ENCODE measurements around the gene RFX8. TPM values are rescaled to one million over a fixed set of nuclear protein-coding genes. Genes with fewer than 3 reads are reported as not detected.
"Not testable (repeated sequence)": the region's sequence is repeated elsewhere in the genome, so short reads cannot be mapped to it uniquely, and the experiment has no call there.

RFX8 gene
- total RNA-seq, 1 experiment from 2014 or later = not detected

DNA sequence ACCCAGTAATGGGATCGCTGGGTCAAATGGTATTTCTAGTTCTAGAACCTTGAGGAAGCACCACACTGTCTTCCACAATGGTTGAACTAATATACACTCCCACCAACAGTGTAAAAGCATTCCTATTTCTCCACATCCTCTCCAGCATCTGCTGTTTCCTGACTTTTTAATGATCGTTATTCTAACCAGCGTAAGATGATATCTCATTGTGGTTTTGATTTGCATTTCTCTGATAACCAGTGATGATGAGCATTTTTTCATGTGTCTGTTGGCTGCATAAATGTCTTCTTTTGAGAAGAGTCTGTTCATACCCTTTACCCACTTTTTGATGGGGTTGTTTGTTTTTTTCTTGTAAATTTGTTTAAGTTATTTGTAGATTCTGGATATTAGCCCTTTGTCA lies 20.5 kb downstream of the RFX8 start:
- DNase-seq (ENCODE audit: low spot score); in situ Hi-C loops (cut with HindIII; ENCODE audit: low sequenced_read_pairs): not testable (repeated sequence)

DNA sequence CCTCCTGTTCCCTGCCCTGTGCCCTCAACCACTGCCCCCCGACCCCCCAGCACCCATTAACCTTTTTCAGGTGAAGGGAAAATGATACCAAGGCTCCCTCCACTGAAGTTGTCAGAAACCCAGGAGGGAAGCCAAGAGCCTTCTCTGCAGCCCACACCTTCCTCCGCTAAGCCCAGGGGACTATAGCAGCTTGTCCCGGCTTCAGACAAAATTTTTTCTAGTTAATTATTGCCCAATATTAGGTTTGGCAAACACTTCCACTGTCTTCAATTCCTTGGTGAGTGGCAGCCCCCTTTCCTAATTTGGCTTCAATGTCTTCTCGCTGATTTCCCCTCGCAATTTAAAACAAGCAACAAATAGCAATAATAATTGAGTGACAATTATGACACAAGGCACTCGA lies 23.9 kb downstream of the RFX8 start:
- no peak for DNase-seq (ENCODE audit: low spot score)
- in situ Hi-C loops (cut with HindIII; ENCODE audit: low sequenced_read_pairs) = no loop called here

DNA sequence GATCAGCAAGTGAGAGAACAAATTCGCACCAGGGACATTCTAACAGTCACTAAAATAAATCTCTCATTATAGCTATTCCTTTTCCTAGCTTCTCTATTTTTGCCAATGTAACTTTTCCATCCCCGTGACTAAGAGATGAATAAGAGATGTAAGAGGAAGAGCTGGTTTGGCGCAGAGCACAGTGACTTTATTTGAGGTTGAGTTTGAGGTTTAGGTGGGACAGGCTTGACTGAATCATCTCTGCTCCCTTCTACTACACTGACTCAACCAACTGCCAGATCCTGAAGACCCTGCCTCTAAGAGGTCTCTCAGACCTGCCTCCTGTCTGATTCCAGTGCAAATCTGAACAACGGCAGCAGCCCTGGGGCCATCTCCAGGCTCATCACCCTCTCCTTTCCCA lies 28.0 kb downstream of the RFX8 start:
- no peak for DNase-seq (ENCODE audit: low spot score)
- in situ Hi-C loops (cut with HindIII; ENCODE audit: low sequenced_read_pairs) = no loop called here

DNA sequence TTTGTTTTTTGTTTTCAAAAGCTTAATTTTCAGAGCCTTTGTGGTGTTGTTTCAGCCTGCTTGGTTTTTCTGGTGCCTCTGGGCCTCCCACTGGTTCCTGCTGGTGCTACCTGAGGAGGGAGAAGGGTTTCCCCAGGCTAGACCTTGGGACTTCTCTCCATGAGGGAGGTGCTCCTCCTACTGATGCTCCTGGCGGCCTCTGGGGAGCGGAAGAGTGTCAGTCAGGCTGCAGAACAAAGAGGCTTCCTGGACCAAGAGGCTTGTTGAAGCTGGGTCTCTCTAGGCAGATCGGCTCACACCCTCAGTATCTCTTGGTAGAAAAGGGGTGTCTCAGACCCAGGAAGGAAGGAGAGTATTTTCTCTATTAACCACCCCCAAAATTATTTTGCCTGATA lies 32.2 kb downstream of the RFX8 start:
- no peak for DNase-seq (ENCODE audit: low spot score)
- in situ Hi-C loops (cut with HindIII; ENCODE audit: low sequenced_read_pairs) = no loop called here

DNA sequence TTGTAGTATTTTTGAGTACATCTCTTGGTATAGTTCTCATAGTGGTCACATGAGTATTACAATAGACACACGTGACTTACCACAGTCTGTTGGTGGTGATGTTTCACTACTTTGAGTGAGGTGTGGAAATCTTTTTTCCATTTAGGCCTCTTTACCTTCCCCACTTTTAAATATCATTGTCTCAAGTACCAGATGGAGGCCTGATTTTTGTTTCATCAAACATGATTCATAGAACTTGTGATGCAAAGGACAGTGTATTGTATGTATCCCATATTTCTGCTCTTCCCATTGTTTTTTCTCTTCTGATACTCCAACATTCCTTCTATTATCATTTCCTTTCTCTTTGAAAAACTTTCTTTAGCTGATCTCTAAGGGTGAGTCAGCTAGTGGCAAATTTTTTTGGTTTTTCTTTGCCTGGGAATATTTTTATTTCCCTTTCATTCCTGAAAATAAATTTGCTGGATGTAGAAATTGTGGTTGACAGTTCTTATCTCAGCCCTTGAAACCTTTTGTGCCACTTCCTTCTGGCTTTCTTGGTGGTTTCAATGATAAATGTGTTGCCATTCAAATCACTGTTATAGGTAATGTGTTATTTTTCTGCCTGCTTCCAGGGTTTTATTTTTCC lies 32.8 kb downstream of the RFX8 start:
- in situ Hi-C loops (cut with HindIII; ENCODE audit: low sequenced_read_pairs) = no loop called here
- no peak for DNase-seq (ENCODE audit: low spot score)

DNA sequence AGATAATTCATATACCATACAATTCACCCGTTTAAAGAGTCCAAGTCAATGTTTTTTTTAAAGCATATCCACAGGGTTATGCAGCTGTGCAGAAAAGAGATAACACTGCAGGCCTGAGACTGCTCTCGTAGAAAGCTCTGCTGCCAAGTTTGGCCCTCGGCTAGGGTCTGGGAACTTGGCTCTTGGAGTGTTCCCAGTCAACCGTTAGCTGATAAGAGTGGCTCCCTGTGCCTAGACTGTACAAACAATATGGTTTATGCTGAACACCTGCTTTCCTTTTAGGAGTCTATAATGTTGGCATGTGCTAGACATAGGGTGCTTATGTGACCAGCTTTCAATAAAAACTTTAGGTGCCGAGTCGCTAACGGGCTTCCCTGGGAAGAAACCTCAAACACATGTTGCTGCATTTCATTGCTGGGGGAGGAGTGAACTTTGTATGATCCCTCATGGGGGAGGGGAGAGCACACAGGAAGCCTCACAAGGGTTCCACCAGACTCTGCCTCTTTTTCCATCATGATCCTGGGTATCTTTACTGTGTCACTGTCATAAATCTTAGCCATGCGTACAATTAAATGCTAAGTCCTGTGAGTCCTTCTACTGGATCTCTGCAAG lies 34.7 kb downstream of the RFX8 start:
- DNase-seq (ENCODE audit: low spot score) = no peak
- in situ Hi-C loops (cut with HindIII; ENCODE audit: low sequenced_read_pairs) = no loop called here

DNA sequence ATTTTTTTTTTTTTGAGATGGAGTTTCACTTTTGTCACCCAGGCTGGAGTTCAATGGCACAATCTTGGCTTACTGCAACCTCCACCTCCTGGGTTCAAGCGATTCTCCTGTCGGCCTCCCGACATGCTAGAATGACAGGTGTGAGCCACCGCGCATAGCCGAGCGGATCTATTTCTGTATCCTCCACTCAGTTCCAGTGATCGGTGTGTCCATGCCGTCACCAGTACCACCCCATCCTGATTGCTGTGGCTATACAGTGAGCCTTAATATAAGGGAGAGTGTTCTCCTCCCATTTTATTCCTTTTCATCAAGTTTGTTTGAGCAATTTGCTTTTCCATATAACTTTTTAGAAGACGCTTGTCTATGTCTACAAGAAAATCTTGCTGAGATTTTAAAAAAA lies 35.2 kb downstream of the RFX8 start:
- in situ Hi-C loops (cut with HindIII; ENCODE audit: low sequenced_read_pairs) = no loop called here
- no peak for DNase-seq (ENCODE audit: low spot score)

DNA sequence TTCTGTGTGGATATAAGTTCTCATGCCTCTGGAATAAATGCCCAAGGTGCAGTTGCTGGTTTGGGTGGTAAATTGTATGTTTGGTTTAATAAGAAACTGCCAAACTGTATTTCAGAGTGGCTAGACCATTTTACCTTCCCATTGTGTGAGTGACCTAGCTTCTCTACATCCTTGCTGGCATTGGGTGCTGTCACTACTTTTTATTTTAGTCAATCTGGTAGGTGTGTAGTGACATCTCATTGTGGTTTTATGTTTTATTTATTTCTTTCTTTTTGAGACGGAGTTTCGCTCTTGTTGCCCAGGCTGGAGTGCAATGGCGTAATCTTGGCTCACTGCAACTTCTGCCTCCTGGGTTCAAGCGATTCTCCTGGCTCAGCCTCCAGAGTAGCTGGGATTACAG lies 36.4 kb downstream of the RFX8 start:
- in situ Hi-C loops (cut with HindIII; ENCODE audit: low sequenced_read_pairs); DNase-seq (ENCODE audit: low spot score): not testable (repeated sequence)

DNA sequence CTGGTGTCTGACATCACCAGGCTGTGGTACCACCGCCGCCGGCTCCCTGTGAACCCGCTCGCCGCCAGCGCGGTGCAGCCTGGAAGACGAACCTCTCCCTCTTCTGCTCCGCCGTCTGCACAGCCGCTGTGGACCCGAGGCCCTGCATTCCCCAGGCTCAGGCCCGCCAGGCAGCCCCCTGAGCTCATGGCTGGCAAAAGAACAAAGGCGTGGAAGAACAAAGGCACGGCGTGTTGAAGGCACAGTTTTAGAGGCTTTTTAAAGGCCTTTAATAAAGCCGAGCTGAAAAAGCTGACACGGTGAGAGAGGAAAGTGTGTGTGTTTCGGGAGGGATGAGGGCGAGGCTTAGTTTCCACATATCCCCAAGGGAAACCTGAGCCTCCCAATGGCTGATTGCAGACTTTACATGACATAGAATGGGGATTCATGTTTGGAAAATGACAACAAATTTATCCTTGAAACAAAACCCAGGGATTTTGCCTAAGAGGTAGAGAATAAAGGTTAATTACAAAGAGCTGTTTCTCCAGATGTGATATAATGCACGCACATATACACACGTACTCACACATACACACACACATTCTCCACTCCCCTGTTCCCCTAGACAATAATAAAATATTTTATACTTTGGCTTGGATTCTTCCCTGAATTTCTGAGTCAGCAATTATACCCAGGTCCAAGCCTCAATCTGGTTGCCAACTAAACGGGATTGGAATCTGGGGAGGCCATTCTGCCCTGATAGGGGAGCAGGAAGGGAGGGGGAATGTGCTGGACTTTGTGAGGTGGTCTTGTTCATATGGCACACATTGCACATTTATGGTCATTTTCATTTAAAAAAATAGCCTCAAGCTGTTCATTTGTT lies 39.7 kb downstream of the RFX8 start:
- no peak for DNase-seq (ENCODE audit: low spot score)
- in situ Hi-C loops (cut with HindIII; ENCODE audit: low sequenced_read_pairs) = no loop called here

DNA sequence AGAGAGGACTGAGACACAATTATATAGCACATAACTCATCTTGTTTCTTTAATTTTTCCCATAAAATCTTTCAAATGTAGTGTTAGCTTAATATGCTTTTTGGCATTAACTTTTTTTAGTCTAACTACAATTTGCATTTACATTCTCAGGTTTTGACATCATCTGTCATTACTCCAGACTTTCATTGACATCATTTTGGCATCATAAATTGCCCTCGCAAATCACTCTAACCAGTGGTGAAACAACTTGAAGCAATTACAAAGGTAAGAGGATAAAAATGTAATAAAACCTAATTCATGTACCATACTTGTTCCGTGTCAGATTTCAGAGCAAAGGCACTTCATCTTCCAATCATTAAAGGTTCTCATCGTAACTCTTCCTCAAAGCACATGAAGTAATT lies 41.4 kb downstream of the RFX8 start:
- DNase-seq (ENCODE audit: low spot score) = no peak
- in situ Hi-C loops (cut with HindIII; ENCODE audit: low sequenced_read_pairs) = no loop called here

DNA sequence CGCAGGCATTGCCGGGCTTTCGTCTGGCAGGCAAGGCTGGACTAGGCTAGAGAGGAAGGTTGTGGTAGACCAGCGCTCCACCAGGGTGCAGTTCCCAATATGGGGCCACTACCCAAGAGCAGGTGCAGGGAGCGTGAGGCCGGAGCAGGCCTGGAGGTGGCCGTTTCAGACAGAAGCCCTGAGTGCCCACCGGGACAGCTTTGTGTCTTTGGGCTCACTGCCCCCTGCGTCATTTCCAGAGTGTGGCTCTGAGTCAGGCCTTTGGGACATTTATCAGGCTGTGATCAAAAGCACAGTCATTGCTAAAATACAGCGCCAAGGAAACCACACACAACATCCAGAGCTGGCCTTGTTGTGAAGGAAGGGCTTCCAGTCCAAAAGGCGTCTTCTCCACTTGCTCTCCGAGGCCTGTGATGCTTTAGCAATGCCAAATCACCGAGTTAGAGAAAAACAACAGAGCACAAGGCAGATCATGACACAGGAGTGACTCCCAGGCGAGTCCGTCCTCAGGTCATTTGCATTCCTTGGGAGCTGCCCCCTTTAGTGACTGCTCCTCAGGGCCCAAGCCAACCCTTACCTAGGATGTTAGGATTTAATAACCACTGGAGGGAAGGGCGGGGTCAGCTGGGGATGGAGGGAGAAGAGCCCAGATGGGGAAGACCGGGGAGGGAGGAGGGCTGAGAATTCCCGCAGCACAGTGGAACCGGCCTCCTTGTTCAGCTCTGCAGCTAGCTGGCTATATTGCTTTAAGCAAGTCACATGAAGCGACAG lies 42.3 kb downstream of the RFX8 start:
- no peak for DNase-seq (ENCODE audit: low spot score)
- in situ Hi-C loops (cut with HindIII; ENCODE audit: low sequenced_read_pairs) = no loop called here

DNA sequence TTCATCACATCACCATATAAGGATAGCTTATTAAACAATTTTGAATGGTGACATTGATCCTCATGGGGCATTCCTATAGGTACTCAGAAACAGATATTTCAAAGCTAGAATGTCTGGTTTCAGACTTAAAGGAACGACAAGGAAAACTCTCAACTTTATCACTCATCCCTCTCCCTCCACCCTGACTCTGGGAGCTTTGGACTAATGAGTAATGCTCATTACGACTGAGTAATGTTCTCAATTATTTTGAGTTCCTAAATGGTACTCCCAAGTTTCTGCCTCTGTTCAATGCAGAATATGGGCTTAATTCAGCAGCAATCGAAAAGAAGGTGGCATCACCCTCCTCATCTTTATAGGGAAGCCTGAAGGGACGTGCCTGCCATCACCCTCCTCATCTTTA lies 43.4 kb downstream of the RFX8 start:
- in situ Hi-C loops (cut with HindIII; ENCODE audit: low sequenced_read_pairs) = no loop called here
- DNase-seq (ENCODE audit: low spot score) = no peak

DNA sequence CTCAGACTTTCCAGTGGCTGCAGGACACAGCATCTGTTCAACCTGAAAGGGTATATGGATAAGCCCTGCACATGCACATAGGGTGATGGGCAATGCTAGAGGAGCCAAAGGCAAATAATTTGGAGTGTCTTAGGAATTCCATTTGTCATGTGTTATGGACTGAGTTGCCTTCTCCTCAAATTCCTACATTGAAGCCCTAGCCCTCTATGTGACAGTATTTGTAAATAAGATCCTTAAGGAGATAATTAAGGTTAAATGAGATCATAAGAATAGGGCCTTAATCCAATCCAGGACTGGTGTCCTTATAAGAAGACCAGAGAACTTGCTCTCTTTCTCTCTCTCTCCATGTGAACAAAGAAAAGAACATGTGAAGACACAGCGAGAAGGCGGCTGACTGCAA lies 44.8 kb downstream of the RFX8 start:
- in situ Hi-C loops (cut with HindIII; ENCODE audit: low sequenced_read_pairs) = no loop called here

DNA sequence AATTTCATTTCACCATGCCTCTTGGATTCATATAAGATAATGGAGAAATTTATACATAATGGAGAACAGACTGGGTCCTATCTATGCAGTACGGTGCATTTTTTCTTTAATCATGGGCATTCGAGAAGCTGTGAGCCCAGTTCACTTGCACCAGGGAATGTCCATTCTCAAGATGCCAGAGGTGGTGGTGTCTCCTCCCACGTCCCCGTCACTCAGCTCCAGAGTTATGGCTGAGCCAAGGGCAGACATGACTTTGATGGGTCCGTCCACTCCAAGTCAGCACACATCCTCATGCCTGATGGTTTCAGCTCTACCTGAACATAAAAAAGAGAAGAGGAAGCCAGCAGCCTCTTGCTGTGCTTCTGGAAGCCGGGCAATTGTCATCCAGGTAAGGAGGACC lies 45.5 kb downstream of the RFX8 start:
- in situ Hi-C loops (cut with HindIII; ENCODE audit: low sequenced_read_pairs) = no loop called here
- no peak for DNase-seq (ENCODE audit: low spot score)

More for the DNA sequence above, 44.8 kb downstream of the RFX8 start:
- no peak for DNase-seq (ENCODE audit: low spot score)

DNA sequence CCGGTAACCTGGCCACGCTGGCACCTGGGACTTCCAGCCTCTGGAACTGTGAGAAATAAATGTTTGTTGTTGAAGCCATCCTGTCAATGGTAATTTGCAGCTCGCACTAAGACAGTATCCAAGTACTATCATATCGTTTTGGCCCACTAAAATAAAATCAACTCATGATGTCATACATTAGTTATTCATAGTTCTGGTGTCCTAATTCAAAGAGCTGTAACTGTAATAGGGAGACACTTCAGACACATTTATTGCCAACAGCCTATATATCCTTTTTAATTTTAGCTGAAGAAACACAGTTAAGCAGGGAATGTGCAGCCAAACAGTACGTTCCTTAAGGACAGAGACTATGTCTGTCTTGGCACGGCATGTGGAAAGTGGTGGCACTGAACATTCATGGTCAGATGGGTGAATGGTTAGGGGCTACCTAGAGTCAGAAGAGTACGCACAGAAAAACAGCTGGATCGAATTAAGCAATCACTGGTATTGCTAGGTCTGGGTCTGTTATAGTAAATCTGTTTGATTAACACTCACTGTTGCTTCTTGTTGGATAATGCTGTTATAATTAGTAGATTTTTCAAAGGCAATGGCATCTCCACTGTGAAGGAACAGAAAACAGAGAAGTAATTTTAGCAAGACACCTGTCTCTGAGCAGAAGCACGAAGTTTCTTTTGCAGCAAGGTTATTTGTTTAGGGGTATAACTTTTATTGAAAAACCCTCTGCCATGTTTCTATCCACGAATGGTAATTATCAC lies 46.3 kb downstream of the RFX8 start:
- in situ Hi-C loops (cut with HindIII; ENCODE audit: low sequenced_read_pairs) = no loop called here
- DNase-seq (ENCODE audit: low spot score) = no peak

DNA sequence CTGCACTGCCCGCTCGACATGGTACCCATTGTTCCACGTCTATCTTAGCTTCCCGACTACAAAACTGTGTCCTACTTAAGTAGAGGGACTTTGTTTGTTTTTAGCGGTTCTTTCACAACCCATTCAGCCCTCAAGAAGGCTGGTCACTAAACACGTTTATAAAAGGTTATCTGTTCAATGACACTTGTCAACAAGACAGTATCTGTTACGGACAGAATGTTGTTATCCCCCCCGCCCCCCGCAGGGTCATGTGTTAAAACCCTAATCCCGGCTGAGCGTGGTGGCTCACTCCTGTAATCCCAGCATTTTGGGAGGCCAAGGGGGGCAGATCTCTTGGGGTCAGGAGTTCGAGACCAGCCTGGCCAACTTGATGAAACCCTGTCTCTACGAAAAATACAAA lies 47.2 kb downstream of the RFX8 start:
- DNase-seq (ENCODE audit: low spot score) = no peak

DNA sequence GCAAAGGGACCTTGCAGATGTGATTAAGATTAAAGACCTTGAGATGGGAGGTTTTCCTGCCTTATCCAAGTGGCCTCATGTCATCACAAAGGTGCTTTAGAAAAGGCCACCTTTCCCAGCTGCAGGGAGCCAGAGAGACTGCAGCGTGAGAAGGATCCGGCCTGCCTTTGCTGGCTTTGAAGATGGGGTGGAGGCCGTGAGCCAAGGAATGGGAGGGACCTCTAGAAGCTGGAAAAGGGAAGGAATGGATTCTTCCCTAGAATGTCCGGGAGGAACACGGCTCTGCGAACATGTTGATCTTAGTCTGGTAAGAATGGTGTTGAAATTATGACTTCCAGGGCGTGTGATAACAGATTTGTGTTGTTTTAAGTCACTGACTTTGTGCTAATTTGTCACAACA lies 47.7 kb downstream of the RFX8 start:
- no peak for DNase-seq (ENCODE audit: low spot score)
- in situ Hi-C loops (cut with HindIII; ENCODE audit: low sequenced_read_pairs) = no loop called here

More for the DNA sequence above, 47.2 kb downstream of the RFX8 start:
- in situ Hi-C loops (cut with HindIII; ENCODE audit: low sequenced_read_pairs) = no loop called here

DNA sequence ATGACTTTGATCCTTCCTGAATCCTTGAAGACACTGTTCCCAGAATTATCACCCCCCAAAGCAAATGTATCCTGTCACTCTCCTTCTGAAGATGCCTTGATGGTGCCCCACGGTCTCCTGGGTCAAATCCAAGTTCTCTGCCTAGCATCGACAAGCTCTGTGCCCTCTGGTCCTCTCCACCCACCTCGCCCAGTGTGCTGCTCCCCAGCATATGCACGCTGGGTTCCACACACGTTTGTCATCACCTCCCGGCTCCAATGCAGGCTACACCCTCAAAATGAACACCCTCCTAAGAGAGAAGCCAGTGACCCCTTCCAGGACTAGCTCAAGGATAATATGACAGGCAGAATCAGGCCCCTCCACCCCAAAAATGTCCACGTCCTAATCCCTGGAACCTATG lies 48.1 kb downstream of the RFX8 start:
- DNase-seq (ENCODE audit: low spot score) = no peak
- in situ Hi-C loops (cut with HindIII; ENCODE audit: low sequenced_read_pairs) = no loop called here

DNA sequence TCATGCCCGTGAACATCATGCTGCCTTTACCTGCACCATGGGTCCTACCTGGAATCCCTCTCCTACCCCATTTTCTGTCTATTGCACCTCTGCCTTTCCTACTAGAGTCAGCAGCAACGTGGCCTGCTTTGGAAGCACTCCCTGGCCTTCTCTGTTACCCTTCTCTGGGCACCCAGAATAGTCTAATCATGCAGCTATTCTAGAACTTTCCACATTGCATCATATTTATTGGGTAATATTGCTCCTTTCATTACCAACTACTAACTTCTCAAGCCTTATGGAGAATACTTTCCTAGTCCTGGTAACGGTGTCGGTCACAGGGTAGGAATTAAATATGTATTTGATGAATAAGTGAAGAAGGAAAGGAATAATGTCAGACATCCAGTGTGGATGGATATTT lies 54.3 kb downstream of the RFX8 start:
- in situ Hi-C loops (cut with HindIII; ENCODE audit: low sequenced_read_pairs) = no loop called here
- no peak for DNase-seq (ENCODE audit: low spot score)

Measured in G401 (cell line).